Liver (tissue), 9 donors: ENCODE data around the gene ZNF358. TPM values are rescaled to one million over a fixed set of nuclear protein-coding genes. Genes with fewer than 3 reads are reported as not detected.

Experiments used
- DNase-seq: peaks from one replicate; pipeline ENCODE4 v3.0.0-alpha.2; 2017; ENCODE audit warnings: low spot score
- H3K27ac ChIP-seq, 2 donors: one replicate each; pipeline ENCODE4 v1.7.0; 2013; ENCODE audit warnings: inconsistent platforms in 2 of 2, low read length in 2 of 2, control low read depth in 1 of 2, low read depth in 1 of 2, mild to moderate bottlenecking in 1 of 2
- H3K27me3 ChIP-seq, 4 donors: one replicate each; pipeline versions ENCODE4 v1.6.1 to v1.7.0; 2013; ENCODE audit warnings: low read length in 3 of 4, inconsistent platforms in 1 of 4, mild to moderate bottlenecking in 1 of 4, moderate library complexity in 1 of 4; ENCODE audit not compliant: control insufficient read depth in 4 of 4, insufficient read depth in 4 of 4
- H3K36me3 ChIP-seq, 4 donors: one replicate each; pipeline versions ENCODE4 v1.6.1 to v1.7.0; 2013; ENCODE audit warnings: low read length in 3 of 4, mild to moderate bottlenecking in 3 of 4, low read depth in 1 of 4, moderate library complexity in 1 of 4; ENCODE audit not compliant: control insufficient read depth in 4 of 4, insufficient read depth in 3 of 4
- H3K4me1 ChIP-seq, 4 donors: one replicate each; pipeline versions ENCODE4 v1.6.1 to v1.7.0; 2013; ENCODE audit warnings: low read length in 3 of 4, mild to moderate bottlenecking in 3 of 4, moderate library complexity in 1 of 4; ENCODE audit not compliant: control insufficient read depth in 4 of 4, insufficient read depth in 4 of 4
- H3K4me3 ChIP-seq, 3 donors: one replicate each; pipeline versions ENCODE4 v1.6.1 to v1.7.0; 2013; ENCODE audit warnings: low read length in 3 of 3, control low read depth in 1 of 3, low read depth in 1 of 3, mild to moderate bottlenecking in 1 of 3
- H3K9ac ChIP-seq, 2 donors: one replicate each; pipeline ENCODE4 v1.7.0; 2013; ENCODE audit warnings: low read length in 2 of 2, mild to moderate bottlenecking in 2 of 2, moderate library complexity in 2 of 2, control low read depth in 1 of 2, low read depth in 1 of 2
- H3K9me3 ChIP-seq, 4 donors: one replicate each; pipeline versions ENCODE4 v1.6.1 to v1.7.0; 2013; ENCODE audit warnings: low read length in 3 of 4; ENCODE audit not compliant: control insufficient read depth in 4 of 4
- CTCF ChIP-seq: fragments of 150-350 bp; IDR thresholded peaks from 2 replicates; pipeline ENCODE4 v1.5.1; 2017; ENCODE audit warnings: improper control_type of control experiment, low read depth, low read length; ENCODE audit not compliant: missing input control
- EGR1 ChIP-seq, 2 donors: IDR thresholded peaks; 2 replicates each; pipeline ENCODE4 v1.6.1; 2016 to 2018; ENCODE audit warnings: antibody characterized with exemption in 2 of 2, low read depth in 2 of 2
- FOXA1 ChIP-seq: IDR thresholded peaks from 2 replicates; pipeline ENCODE4 v1.6.1; 2016; ENCODE audit warnings: antibody characterized with exemption
- FOXA2 ChIP-seq: IDR thresholded peaks from 2 replicates; pipeline ENCODE4 v1.6.1; 2016; ENCODE audit warnings: antibody characterized with exemption
- GABPA ChIP-seq, 2 donors: IDR thresholded peaks in 1 of 2; conservative IDR thresholded peaks in 1 of 2; 2 replicates each; pipeline ENCODE4 v1.6.1; 2016; ENCODE audit warnings: antibody characterized with exemption in 2 of 2, mild to moderate bottlenecking in 1 of 2, moderate library complexity in 1 of 2
- HNF4A ChIP-seq, 2 donors: conservative IDR thresholded peaks; 2 replicates each; pipeline ENCODE4 v1.6.1; 2016; ENCODE audit warnings: antibody characterized with exemption in 2 of 2, mild to moderate bottlenecking in 2 of 2
- JUND ChIP-seq, 2 donors: IDR thresholded peaks; 2 replicates each; pipeline ENCODE4 v1.6.1; 2016; ENCODE audit warnings: antibody characterized with exemption in 2 of 2
- MAX ChIP-seq: IDR thresholded peaks from 2 replicates; pipeline ENCODE4 v1.6.1; 2016; ENCODE audit warnings: antibody characterized with exemption
- NR2F2 ChIP-seq: IDR thresholded peaks from 2 replicates; pipeline ENCODE4 v1.6.1; 2016; ENCODE audit warnings: antibody characterized with exemption
- RAD21 ChIP-seq, 2 donors: IDR thresholded peaks; 2 replicates each; pipeline ENCODE4 v1.6.1; 2016; ENCODE audit warnings: antibody characterized with exemption in 2 of 2, mild to moderate bottlenecking in 2 of 2
- RXRA ChIP-seq, 2 donors: IDR thresholded peaks; 2 replicates each; pipeline ENCODE4 v1.6.1; 2017 to 2018; ENCODE audit warnings: antibody characterized with exemption in 2 of 2, mild to moderate bottlenecking in 1 of 2
- SP1 ChIP-seq: IDR thresholded peaks from 2 replicates; pipeline ENCODE4 v1.6.1; 2018; ENCODE audit warnings: antibody characterized with exemption, mild to moderate bottlenecking
- TAF1 ChIP-seq: conservative IDR thresholded peaks from 2 replicates; pipeline ENCODE4 v1.6.1; 2016; ENCODE audit warnings: antibody characterized with exemption, mild to moderate bottlenecking
- YY1 ChIP-seq: IDR thresholded peaks from 2 replicates; pipeline ENCODE4 v1.6.1; 2016; ENCODE audit warnings: antibody characterized with exemption, mild to moderate bottlenecking
- WGBS: extraction: QIAGEN DNeasy Blood & Tissue Kit; methylation state at CpG from one replicate; pipeline ENCODE4 v1.1.7; 2013; 5-methylcytosine and 5-hydroxymethylcytosine counted together
- polyA plus RNA-seq, 2 donors: library from polyadenylated mRNA; stranded (reverse) in 1 of 2; unstranded in 1 of 2; fragments of 200-250 nt in 1 of 2; fragments of >200 nt in 1 of 2; fragmentation: Nextera tagmentation in 1 of 2; extraction: Ambion mirVana in 1 of 2; gene quantifications; one replicate each; pipeline versions ENCODE4 v1.2.1 to v1.2.3, GENCODE V29; 2013 to 2015
- total RNA-seq, 2 donors: library from RNA; depleted of rRNA; stranded (reverse); fragments of >200 nt; gene quantifications; one replicate each; pipeline ENCODE4 v1.2.3, GENCODE V29; 2014
- TF ChIP-seq, protein P1 (sequence below): IDR thresholded peaks from 2 replicates; pipeline ENCODE4 v1.6.1; 2016; ENCODE audit warnings: antibody characterized with exemption
- donor health status: healthy.
- donor health status: healthy.
- donor health status: healthy.
- donor health status: healthy.
- donor health status: healthy.

ZNF358 gene
- total and polyA plus RNA-seq, 4 donors: 5.7 to 18.2 (median 12.5) TPM

DNA sequence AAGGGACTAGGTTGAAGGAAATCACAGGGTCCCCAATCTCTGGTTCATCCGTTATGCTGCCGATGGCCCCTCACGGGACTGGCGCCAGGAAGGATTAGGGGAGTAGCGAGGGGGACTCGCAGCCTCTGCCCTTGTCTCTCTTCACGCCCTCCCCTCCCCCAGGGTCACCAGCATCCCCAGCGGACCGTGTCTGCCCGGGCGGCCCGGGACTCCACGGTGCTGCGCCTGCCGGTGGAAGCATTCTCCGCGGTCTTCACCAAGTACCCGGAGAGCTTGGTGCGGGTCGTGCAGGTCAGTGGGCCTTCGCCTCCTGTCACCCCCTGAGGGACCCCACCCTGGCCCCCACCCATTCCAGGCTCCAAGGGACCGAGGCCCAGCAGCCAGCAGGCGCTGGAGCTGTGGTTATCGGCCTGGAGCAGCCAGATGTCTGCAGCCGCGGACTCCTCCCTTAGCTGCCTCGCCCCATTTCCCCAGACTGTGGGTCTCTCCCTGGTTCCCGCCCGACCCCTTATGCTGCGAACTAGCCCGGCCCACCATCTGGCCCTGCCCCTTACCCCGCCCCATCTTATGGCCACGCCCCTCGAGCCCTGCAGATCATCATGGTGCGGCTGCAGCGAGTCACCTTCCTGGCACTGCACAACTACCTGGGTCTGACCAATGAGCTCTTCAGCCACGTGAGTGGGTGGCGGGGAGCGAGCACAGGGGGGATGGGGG, 25.0 kb downstream of the ZNF358 start (continued):
- TF ChIP-seq TAF1 (no peak), FOXA2 (no peak), FOXA1 (no peak), HNF4A (conservative IDR thresholded peaks at IDR 0.05) (no peak), CTCF (no peak), SP1 (no peak)

- TF ChIP-seq YY1 (no peak), JUND (IDR thresholded peaks at IDR 0.05) (no peak), GABPA (IDR thresholded peaks at IDR 0.05 in 1 of 2, conservative IDR thresholded peaks at IDR 0.05 in 1 of 2) (no peak), RAD21 (IDR thresholded peaks at IDR 0.05) (no peak), EGR1 (IDR thresholded peaks at IDR 0.05; ENCODE audit: low read depth in 2 of 2) (no peak), RXRA (IDR thresholded peaks at IDR 0.05) (no peak), NR2F2 (no peak), FOXA1 (no peak), CTCF (no peak), TAF1 (no peak), MAX (no peak)
- TF ChIP-seq, protein P1, sequence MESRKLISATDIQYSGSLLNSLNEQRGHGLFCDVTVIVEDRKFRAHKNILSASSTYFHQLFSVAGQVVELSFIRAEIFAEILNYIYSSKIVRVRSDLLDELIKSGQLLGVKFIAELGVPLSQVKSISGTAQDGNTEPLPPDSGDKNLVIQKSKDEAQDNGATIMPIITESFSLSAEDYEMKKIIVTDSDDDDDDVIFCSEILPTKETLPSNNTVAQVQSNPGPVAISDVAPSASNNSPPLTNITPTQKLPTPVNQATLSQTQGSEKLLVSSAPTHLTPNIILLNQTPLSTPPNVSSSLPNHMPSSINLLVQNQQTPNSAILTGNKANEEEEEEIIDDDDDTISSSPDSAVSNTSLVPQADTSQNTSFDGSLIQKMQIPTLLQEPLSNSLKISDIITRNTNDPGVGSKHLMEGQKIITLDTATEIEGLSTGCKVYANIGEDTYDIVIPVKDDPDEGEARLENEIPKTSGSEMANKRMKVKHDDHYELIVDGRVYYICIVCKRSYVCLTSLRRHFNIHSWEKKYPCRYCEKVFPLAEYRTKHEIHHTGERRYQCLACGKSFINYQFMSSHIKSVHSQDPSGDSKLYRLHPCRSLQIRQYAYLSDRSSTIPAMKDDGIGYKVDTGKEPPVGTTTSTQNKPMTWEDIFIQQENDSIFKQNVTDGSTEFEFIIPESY: no peak
- no peak overlapping the region for H3K4me3 ChIP-seq
These were observed 25.5 kb downstream of the ZNF358 start for GRCh38 chr19:7541475-7541824.

More at GRCh38 chr19:7541475-7541824, 25.5 kb downstream of the ZNF358 start:
- H3K9me3 ChIP-seq: no peaks in the 10 kb centered on the region
- H3K36me3 ChIP-seq: peaks cover 14 to 49% (median 19%) of the 10 kb centered on the region in 4 donors
- no peak for DNase-seq
- H3K27me3 ChIP-seq: no peaks in the 10 kb centered on the region
- H3K4me1 ChIP-seq: peaks cover 0 to under 1% (median under 1%) of the 10 kb centered on the region in 4 donors
- no peak overlapping the region for H3K9ac ChIP-seq
- H3K27ac ChIP-seq: no peak overlapping the region
- 94% methylated on average over 15 of the region's 15 CpGs for WGBS
